IPS-18a (cell line): Measurements from ENCODE around the gene SNUPN.

Source experiments
- H3K27ac ChIP-seq: one replicate; pipeline ENCODE4 v1.5.1; 2013; ENCODE audit warnings: low read length
- H3K27me3 ChIP-seq: one replicate; pipeline ENCODE4 v1.6.1; 2013; ENCODE audit warnings: mild to moderate bottlenecking, low read length; ENCODE audit not compliant: control insufficient read depth, insufficient read depth
- H3K36me3 ChIP-seq: one replicate; pipeline ENCODE4 v1.6.1; 2013; ENCODE audit warnings: low read depth, low read length; ENCODE audit not compliant: control insufficient read depth
- H3K4me1 ChIP-seq: one replicate; pipeline ENCODE4 v1.6.1; 2013; ENCODE audit warnings: low read depth, low read length; ENCODE audit not compliant: control insufficient read depth
- H3K4me3 ChIP-seq: one replicate; pipeline ENCODE4 v1.5.1; 2013; ENCODE audit warnings: low read length
- H3K9ac ChIP-seq: one replicate; pipeline ENCODE4 v1.6.1; 2013; ENCODE audit warnings: mild to moderate bottlenecking, low read length, moderate library complexity
- H3K9me3 ChIP-seq: one replicate; pipeline ENCODE4 v1.6.1; 2013; ENCODE audit warnings: low read depth, low read length; ENCODE audit not compliant: control insufficient read depth

Gene SNUPN

GRCh38 chr15:75625542-75626347 is at the start of gene SNUPN:
TSS of gene SNUPN (minus strand) at chr15:75625725. CDS start at chr15:75621051, 4,674 bp downstream.
- H3K27ac ChIP-seq = peak within 1 kb of the TSS; percentile 97
- peak within 1 kb of the TSS; percentile 98 for H3K4me3 ChIP-seq
- no peaks in the 10 kb centered on the region for H3K9me3 ChIP-seq
- peak within 1 kb of the TSS; percentile 95 for H3K9ac ChIP-seq
- peaks cover 7% of the 10 kb centered on the region for H3K4me1 ChIP-seq
- no peaks in the 10 kb centered on the region for H3K27me3 ChIP-seq
- no peaks in the 10 kb centered on the region for H3K36me3 ChIP-seq

- H3K36me3 ChIP-seq = no peaks in the 10 kb centered on the region
- no peak overlapping the region for H3K9ac ChIP-seq
- H3K4me1 ChIP-seq = peaks cover 13% of the 10 kb centered on the region
- H3K27ac ChIP-seq = no peak overlapping the region
- H3K9me3 ChIP-seq = no peaks in the 10 kb centered on the region
- no peak overlapping the region for H3K4me3 ChIP-seq
- H3K27me3 ChIP-seq = no peaks in the 10 kb centered on the region
Observed at GRCh38 chr15:75674366-75674765, 48.8 kb upstream of the SNUPN start.

GRCh38 chr15:75673426-75674235 is 48.1 kb upstream of the SNUPN start:
- Histone ChIP-seq H3K9me3 (no peaks in the 10 kb centered on the region), H3K9ac (no peak overlapping the region), H3K27me3 (no peaks in the 10 kb centered on the region), H3K36me3 (no peaks in the 10 kb centered on the region), H3K4me3 (no peak overlapping the region), H3K27ac (no peak overlapping the region), H3K4me1 (peaks cover 13% of the 10 kb centered on the region)

GRCh38 chr15:75672646-75673425 is 47.3 kb upstream of the SNUPN start:
- Histone ChIP-seq H3K27ac (peak overlapping the region; percentile 34), H3K36me3 (no peaks in the 10 kb centered on the region), H3K4me1 (peaks cover 13% of the 10 kb centered on the region), H3K27me3 (no peaks in the 10 kb centered on the region), H3K9me3 (no peaks in the 10 kb centered on the region), H3K9ac (no peak overlapping the region), H3K4me3 (no peak overlapping the region)

GRCh38 chr15:75671730-75672602 is 46.4 kb upstream of the SNUPN start:
- Histone ChIP-seq H3K9me3 (no peaks in the 10 kb centered on the region), H3K9ac (no peak overlapping the region), H3K36me3 (no peaks in the 10 kb centered on the region), H3K27ac (peak overlapping the region; percentile 34), H3K4me3 (no peak overlapping the region), H3K27me3 (no peaks in the 10 kb centered on the region), H3K4me1 (peaks cover 13% of the 10 kb centered on the region)

- Histone ChIP-seq H3K9ac (no peak overlapping the region), H3K4me1 (peaks cover 13% of the 10 kb centered on the region), H3K27me3 (no peaks in the 10 kb centered on the region), H3K36me3 (no peaks in the 10 kb centered on the region), H3K4me3 (no peak overlapping the region), H3K27ac (no peak overlapping the region), H3K9me3 (no peaks in the 10 kb centered on the region)
Observed at GRCh38 chr15:75669879-75670212, 44.3 kb upstream of the SNUPN start.

- H3K9me3 ChIP-seq = no peaks in the 10 kb centered on the region
- H3K4me3 ChIP-seq = no peak overlapping the region
- no peak overlapping the region for H3K9ac ChIP-seq
- peaks cover 13% of the 10 kb centered on the region for H3K4me1 ChIP-seq
- no peaks in the 10 kb centered on the region for H3K36me3 ChIP-seq
- no peak overlapping the region for H3K27ac ChIP-seq
- no peaks in the 10 kb centered on the region for H3K27me3 ChIP-seq
Observed at GRCh38 chr15:75669191-75669878, 43.8 kb upstream of the SNUPN start.

- Histone ChIP-seq H3K27ac (no peak overlapping the region), H3K4me3 (no peak overlapping the region), H3K9ac (no peak overlapping the region), H3K4me1 (peaks cover 1% of the 10 kb centered on the region), H3K36me3 (no peaks in the 10 kb centered on the region), H3K27me3 (no peaks in the 10 kb centered on the region), H3K9me3 (no peaks in the 10 kb centered on the region)
Observed at GRCh38 chr15:75666823-75667501, 41.4 kb upstream of the SNUPN start.

- Histone ChIP-seq H3K9me3 (no peaks in the 10 kb centered on the region), H3K27me3 (no peaks in the 10 kb centered on the region), H3K4me3 (no peak overlapping the region), H3K36me3 (no peaks in the 10 kb centered on the region), H3K27ac (no peak overlapping the region), H3K9ac (no peak overlapping the region), H3K4me1 (no peaks in the 10 kb centered on the region)
Observed at GRCh38 chr15:75663931-75664421, 38.5 kb upstream of the SNUPN start.
